GM06990 (cell line): Measurements from ENCODE around the gene TRAF3.
"Not testable (repeated sequence)": the region's sequence is repeated elsewhere in the genome, so short reads cannot be mapped to it uniquely, and the experiment has no call there.

ENCODE experiments used
- DNase-seq: peaks from one replicate; pipeline ENCODE4 v3.0.0-alpha.2; 2011; ENCODE audit not compliant: insufficient read length; ENCODE audit errors: extremely low read depth
- H3K27me3 ChIP-seq: replicated peaks from 2 replicates; pipeline ENCODE4 v1.6.0; 2011; ENCODE audit warnings: low read length; ENCODE audit not compliant: control insufficient read depth, insufficient read depth
- H3K36me3 ChIP-seq: 2 replicates; pipeline ENCODE4 v1.5.1; 2011; ENCODE audit warnings: low read length; ENCODE audit not compliant: control insufficient read depth, insufficient read depth
- H3K4me3 ChIP-seq: replicated peaks from 2 replicates; pipeline ENCODE4 v1.5.1; 2011; ENCODE audit warnings: low read depth, mild to moderate bottlenecking, control low read depth, low read length
- CTCF ChIP-seq: IDR thresholded peaks from 2 replicates; pipeline ENCODE4 v1.5.1; 2011; ENCODE audit warnings: low read length, control low read depth, mild to moderate bottlenecking, inconsistent platforms; ENCODE audit not compliant: insufficient read depth, poor library complexity, severe bottlenecking

TRAF3 gene

GRCh38 chr14:102889615-102890014, 112.4 kb downstream of the TRAF3 start:
- no peaks in the 10 kb centered on the region for H3K27me3 ChIP-seq
- DNase-seq = no peak
- H3K4me3 ChIP-seq = no peak overlapping the region
- TF ChIP-seq CTCF = no peak
- peaks cover 42% of the 10 kb centered on the region for H3K36me3 ChIP-seq

GRCh38 chr14:102891111-102891510, 113.9 kb downstream of the TRAF3 start:
- TF ChIP-seq CTCF = no peak
- peaks cover 40% of the 10 kb centered on the region for H3K36me3 ChIP-seq
- H3K27me3 ChIP-seq = no peaks in the 10 kb centered on the region
- no peak for DNase-seq
- H3K4me3 ChIP-seq = no peak overlapping the region

- no peak for DNase-seq
- Histone ChIP-seq H3K27me3 (no peaks in the 10 kb centered on the region), H3K36me3 (peaks cover 37% of the 10 kb centered on the region), H3K4me3 (no peak overlapping the region)
- no peak for TF ChIP-seq CTCF
These were observed 114.3 kb downstream of the TRAF3 start for GRCh38 chr14:102891556-102891955.

GRCh38 chr14:102892651-102893050, 115.4 kb downstream of the TRAF3 start:
- Histone ChIP-seq H3K36me3 (peaks cover 38% of the 10 kb centered on the region), H3K27me3 (no peaks in the 10 kb centered on the region), H3K4me3 (no peak overlapping the region)
- no peak for TF ChIP-seq CTCF
- DNase-seq = no peak

GRCh38 chr14:102893452-102893851, 116.2 kb downstream of the TRAF3 start:
- no peak for DNase-seq
- Histone ChIP-seq H3K4me3 (no peak overlapping the region), H3K27me3 (no peaks in the 10 kb centered on the region), H3K36me3 (peaks cover 37% of the 10 kb centered on the region)
- no peak for TF ChIP-seq CTCF

- not testable (repeated sequence) for DNase-seq, H3K27me3 ChIP-seq, H3K4me3 ChIP-seq
- peaks cover 39% of the 10 kb centered on the region for H3K36me3 ChIP-seq
These were observed 119.5 kb downstream of the TRAF3 start for GRCh38 chr14:102896735-102897134.
